ENCODE measurements around the gene RNPS1. TPM values are rescaled to one million over a fixed set of nuclear protein-coding genes. Genes with fewer than 3 reads are reported as not detected.

The RNPS1 gene
- total and polyA plus RNA-seq, 4 experiments from 2014 or later = 151 to 267 (median 208) TPM

- Mint-ChIP-seq H3K4me3 (no peak overlapping the region), H3K27me3 (no peaks in the 10 kb centered on the region), H3K9me3 (no peaks in the 10 kb centered on the region), H3K36me3 (peaks cover 6 to 26% of the 10 kb centered on the region in 2 donors), H3K27ac (no peak overlapping the region), H3K4me1 (peaks cover 16 to 44% (median 32%) of the 10 kb centered on the region in 4 donors)
- Histone ChIP-seq H3K36me3 (ENCODE audit: insufficient read depth, low read length) (peaks cover 19% of the 10 kb centered on the region), H3K4me1 (ENCODE audit: insufficient read depth, low read length) (peaks cover 45% of the 10 kb centered on the region), H3K9me3 (ENCODE audit: control insufficient read depth in 1 of 2, low read length in 2 of 2) (no peaks in the 10 kb centered on the region), H3K27ac (ENCODE audit: low read depth, low read length) (no peak overlapping the region), H3K27me3 (ENCODE audit: insufficient read depth, low read length) (no peaks in the 10 kb centered on the region), H3K4me3 (ENCODE audit: low read length in 2 of 2) (no peak overlapping the region)
- DNase-seq = peak in 1 of 5 donors; percentile 28
- CTCF ChIA-PET (ENCODE audit: partially characterized antibody) = no interaction called here
- POLR2A ChIA-PET (ENCODE audit: partially characterized antibody) = interaction anchor here (1.3 kb wide), 1 partner anchor 13 kb away, joined by 3 read pairs; the partner anchor contains the start of gene E4F1
- intact Hi-C loops (cut with micrococcal nuclease) = loop anchor here (5.0 kb wide), 1 partner anchor 237 kb away; the partner anchor contains the start of gene TBL3
Measured at GRCh38 chr16:2209258-2210008, 58.5 kb downstream of the RNPS1 start.

GRCh38 chr16:2208772-2209171, 59.2 kb downstream of the RNPS1 start:
- CTCF ChIA-PET (ENCODE audit: partially characterized antibody) = no interaction called here
- Mint-ChIP-seq H3K36me3 (peaks cover 6 to 26% of the 10 kb centered on the region in 2 donors), H3K4me3 (no peak overlapping the region), H3K27ac (no peak overlapping the region), H3K27me3 (no peaks in the 10 kb centered on the region), H3K9me3 (no peaks in the 10 kb centered on the region), H3K4me1 (peaks cover 16 to 47% (median 34%) of the 10 kb centered on the region in 4 donors)
- Histone ChIP-seq H3K4me3 (ENCODE audit: low read length in 2 of 2) (no peak overlapping the region), H3K27me3 (ENCODE audit: insufficient read depth, low read length) (no peaks in the 10 kb centered on the region), H3K27ac (ENCODE audit: low read depth, low read length) (no peak overlapping the region), H3K36me3 (ENCODE audit: insufficient read depth, low read length) (peaks cover 19% of the 10 kb centered on the region), H3K9me3 (ENCODE audit: control insufficient read depth in 1 of 2, low read length in 2 of 2) (no peaks in the 10 kb centered on the region), H3K4me1 (ENCODE audit: insufficient read depth, low read length) (peaks cover 45% of the 10 kb centered on the region)
- peak in 1 of 5 donors; percentile 29 for DNase-seq
- intact Hi-C loops (cut with micrococcal nuclease) = loop anchor here (5.0 kb wide), 1 partner anchor 236 kb away; the partner anchor contains the start of gene TBL3
- POLR2A ChIA-PET (ENCODE audit: partially characterized antibody) = interaction anchor here (0.7 to 1.7 kb wide), 3 partner anchors 43 to 324 kb away, joined by 3 to 4 read pairs (median 4); partner anchors contain the start of genes ECI1 and TRAF7

GRCh38 chr16:2208308-2208707, 59.6 kb downstream of the RNPS1 start:
- Histone ChIP-seq H3K27ac (ENCODE audit: low read depth, low read length) (no peak overlapping the region), H3K4me3 (ENCODE audit: low read length in 2 of 2) (no peak overlapping the region), H3K36me3 (ENCODE audit: insufficient read depth, low read length) (peaks cover 19% of the 10 kb centered on the region), H3K9me3 (ENCODE audit: control insufficient read depth in 1 of 2, low read length in 2 of 2) (no peaks in the 10 kb centered on the region), H3K4me1 (ENCODE audit: insufficient read depth, low read length) (peaks cover 40% of the 10 kb centered on the region), H3K27me3 (ENCODE audit: insufficient read depth, low read length) (no peaks in the 10 kb centered on the region)
- CTCF ChIA-PET (ENCODE audit: partially characterized antibody) = no interaction called here
- DNase-seq = peak in 1 of 5 donors; percentile 31
- Mint-ChIP-seq H3K4me3 (no peak overlapping the region), H3K27me3 (no peaks in the 10 kb centered on the region), H3K9me3 (no peaks in the 10 kb centered on the region), H3K36me3 (peaks cover 6 to 25% of the 10 kb centered on the region in 2 donors), H3K27ac (no peak overlapping the region), H3K4me1 (peaks cover 15 to 46% (median 29%) of the 10 kb centered on the region in 4 donors)
- intact Hi-C loops (cut with micrococcal nuclease) = loop anchor here (5.0 kb wide), 1 partner anchor 236 kb away; the partner anchor contains the start of gene TBL3
- POLR2A ChIA-PET (ENCODE audit: partially characterized antibody) = interaction anchor here (0.7 to 1.7 kb wide), 3 partner anchors 44 to 324 kb away, joined by 3 to 4 read pairs (median 4); partner anchors contain the start of genes ECI1 and TRAF7

- POLR2A ChIA-PET (ENCODE audit: partially characterized antibody) = interaction anchor here (0.7 to 1.7 kb wide), 3 partner anchors 44 to 325 kb away, joined by 3 to 4 read pairs (median 4); partner anchors contain the start of genes ECI1 and TRAF7
- DNase-seq = no peak
- Histone ChIP-seq H3K4me3 (ENCODE audit: low read length in 2 of 2) (no peak overlapping the region), H3K9me3 (ENCODE audit: control insufficient read depth in 1 of 2, low read length in 2 of 2) (no peaks in the 10 kb centered on the region), H3K36me3 (ENCODE audit: insufficient read depth, low read length) (peaks cover 19% of the 10 kb centered on the region), H3K27me3 (ENCODE audit: insufficient read depth, low read length) (no peaks in the 10 kb centered on the region), H3K4me1 (ENCODE audit: insufficient read depth, low read length) (peaks cover 36% of the 10 kb centered on the region), H3K27ac (ENCODE audit: low read depth, low read length) (no peak overlapping the region)
- Mint-ChIP-seq H3K27me3 (no peaks in the 10 kb centered on the region), H3K36me3 (peaks cover 6 to 23% of the 10 kb centered on the region in 2 donors), H3K9me3 (no peaks in the 10 kb centered on the region), H3K27ac (peak overlapping the region in 4 of 7 donors; percentile 42 to 74 (median 69)), H3K4me1 (peaks cover 13 to 42% (median 26%) of the 10 kb centered on the region in 4 donors), H3K4me3 (peak overlapping the region; percentile 28 to 69 (median 60))
- CTCF ChIA-PET (ENCODE audit: partially characterized antibody) = no interaction called here
- intact Hi-C loops (cut with micrococcal nuclease) = loop anchor here (5.0 kb wide), 1 partner anchor 236 kb away; the partner anchor contains the start of gene TBL3
Measured at GRCh38 chr16:2207872-2208271, 60.1 kb downstream of the RNPS1 start.

- H3K4me1 Mint-ChIP-seq = peaks cover 12 to 33% (median 20%) of the 10 kb centered on the region in 4 donors
- H3K4me1 ChIP-seq (ENCODE audit: insufficient read depth, low read length) = peaks cover 26% of the 10 kb centered on the region
- H3K36me3 ChIP-seq (ENCODE audit: insufficient read depth, low read length) = peaks cover 12% of the 10 kb centered on the region
- no peak overlapping the region for H3K4me3 ChIP-seq (ENCODE audit: low read length in 2 of 2)
- ChIA-PET POLR2A (ENCODE audit: partially characterized antibody) (interaction anchor here (0.6 to 5.3 kb wide), 9 partner anchors 8 to 476 kb away, joined by 3 to 48 read pairs (median 7); partner anchors contain the start of genes CASKIN1, E4F1, ECI1 and KCTD5), CTCF (ENCODE audit: partially characterized antibody) (interaction anchor here (0.9 to 1.4 kb wide), 3 partner anchors 8 to 66 kb away, joined by 3 to 4 read pairs (median 3); partner anchors contain the start of genes ECI1 and PGP)
- H3K9me3 ChIP-seq (ENCODE audit: control insufficient read depth in 1 of 2, low read length in 2 of 2) = no peaks in the 10 kb centered on the region
- peak overlapping the region in 6 of 8 donors; percentile 27 to 84 (median 72) for H3K4me3 Mint-ChIP-seq
- no peaks in the 10 kb centered on the region for H3K27me3 Mint-ChIP-seq
- peak overlapping the region in 3 of 7 donors; percentile 6 to 72 (median 25) for H3K27ac Mint-ChIP-seq
- H3K27me3 ChIP-seq (ENCODE audit: insufficient read depth, low read length) = no peaks in the 10 kb centered on the region
- H3K27ac ChIP-seq (ENCODE audit: low read depth, low read length) = peak overlapping the region; percentile 90
- no peaks in the 10 kb centered on the region for H3K9me3 Mint-ChIP-seq
- peaks cover 6 to 22% of the 10 kb centered on the region in 2 donors for H3K36me3 Mint-ChIP-seq
- intact Hi-C loops (cut with micrococcal nuclease) = loop anchor here (5.0 kb wide), 1 partner anchor 235 kb away; the partner anchor contains the start of gene TBL3
- DNase-seq = peak in 1 of 5 donors; percentile 49
Measured at GRCh38 chr16:2206780-2207433, 61.0 kb downstream of the RNPS1 start.

GRCh38 chr16:2206420-2206779, 61.5 kb downstream of the RNPS1 start:
- ChIA-PET CTCF (ENCODE audit: partially characterized antibody) (interaction anchor here (0.9 to 1.4 kb wide), 3 partner anchors 9 to 66 kb away, joined by 3 to 4 read pairs (median 3); partner anchors contain the start of genes ECI1 and PGP), POLR2A (ENCODE audit: partially characterized antibody) (interaction anchor here (0.6 to 5.3 kb wide), 15 partner anchors 9 to 476 kb away, joined by 3 to 48 read pairs (median 4); partner anchors contain the start of genes AMDHD2, CASKIN1, E4F1 and ECI1)
- intact Hi-C loops (cut with micrococcal nuclease) = loop anchor here (5.0 kb wide), 1 partner anchor 234 kb away; the partner anchor contains the start of gene TBL3

More at GRCh38 chr16:2206420-2206779, 61.5 kb downstream of the RNPS1 start:
- Mint-ChIP-seq H3K4me3 (peak overlapping the region; percentile 42 to 87 (median 74)), H3K36me3 (peaks cover 6 to 19% of the 10 kb centered on the region in 2 donors), H3K4me1 (peaks cover 12 to 29% (median 18%) of the 10 kb centered on the region in 4 donors), H3K27me3 (no peaks in the 10 kb centered on the region), H3K9me3 (no peaks in the 10 kb centered on the region), H3K27ac (peak overlapping the region in 6 of 7 donors; percentile 24 to 89 (median 76))
- Histone ChIP-seq H3K4me3 (ENCODE audit: low read length in 2 of 2) (peak overlapping the region in 1 of 2 donors; percentile 89), H3K9me3 (ENCODE audit: control insufficient read depth in 1 of 2, low read length in 2 of 2) (no peaks in the 10 kb centered on the region), H3K27ac (ENCODE audit: low read depth, low read length) (peak overlapping the region; percentile 90), H3K27me3 (ENCODE audit: insufficient read depth, low read length) (no peaks in the 10 kb centered on the region), H3K36me3 (ENCODE audit: insufficient read depth, low read length) (peaks cover 11% of the 10 kb centered on the region), H3K4me1 (ENCODE audit: insufficient read depth, low read length) (peaks cover 26% of the 10 kb centered on the region)
- DNase-seq = peak in 1 of 5 donors; percentile 42

Measured in CD4-positive, alpha-beta memory T cell (primary cell).